Neutrophil (primary cell): ENCODE data around the gene BTAF1.
"Not testable (repeated sequence)": the region's sequence is repeated elsewhere in the genome, so short reads cannot be mapped to it uniquely, and the experiment has no call there.

Experiments
- H3K27ac ChIP-seq: fragments of 200-600 bp; sonication (generic); 2 replicates; pipeline ENCODE4 v1.5.1; 2016; ENCODE audit warnings: mild to moderate bottlenecking, moderate library complexity
- H3K27me3 ChIP-seq: fragments of 200-600 bp; sonication (generic); 2 replicates; pipeline ENCODE4 v1.6.0; 2016; ENCODE audit warnings: mild to moderate bottlenecking
- H3K36me3 ChIP-seq: fragments of 200-600 bp; sonication (generic); 2 replicates; pipeline ENCODE4 v1.5.1; 2017
- H3K4me1 ChIP-seq, 2 experiments: fragments of 200-600 bp in 1 of 2; sonication (generic) in 1 of 2; 1 replicate in 1 of 2; 2 replicates in 1 of 2; pipeline versions ENCODE4 v1.5.1 to v1.6.1; 2013 to 2016; ENCODE audit warnings: low read depth in 1 of 2, low read length in 1 of 2, mild to moderate bottlenecking in 1 of 2, moderate library complexity in 1 of 2; ENCODE audit not compliant: control insufficient read depth in 1 of 2, insufficient read depth in 1 of 2
- H3K4me3 ChIP-seq, 2 experiments: fragments of 200-600 bp in 1 of 2; sonication (generic) in 1 of 2; 1 replicate in 1 of 2; 2 replicates in 1 of 2; pipeline ENCODE4 v1.5.1; 2013 to 2016; ENCODE audit warnings: low read depth in 1 of 2, low read length in 1 of 2, mild to moderate bottlenecking in 1 of 2, moderate library complexity in 1 of 2
- H3K9me3 ChIP-seq: fragments of 200-600 bp; sonication (generic); 2 replicates; pipeline ENCODE4 v1.5.1; 2016
- CTCF ChIP-seq: fragments of 200-600 bp; sonication (generic); IDR thresholded peaks from 2 replicates; pipeline ENCODE4 v1.5.1; 2016; ENCODE audit warnings: antibody characterized with exemption

BTAF1 gene

GRCh38 chr10:91891125-91892001 is 32.2 kb upstream of the BTAF1 start:
- Histone ChIP-seq H3K4me3 (no peak overlapping the region), H3K36me3 (no peaks in the 10 kb centered on the region), H3K27ac (no peak overlapping the region), H3K27me3 (peaks cover 44% of the 10 kb centered on the region), H3K9me3 (no peaks in the 10 kb centered on the region), H3K4me1 (peaks cover 9 to 11% of the 10 kb centered on the region in 2 experiments)
- no peak for TF ChIP-seq CTCF

- no peaks in the 10 kb centered on the region for H3K9me3 ChIP-seq
- peaks cover 0 to under 1% of the 10 kb centered on the region in 2 experiments for H3K4me1 ChIP-seq
Observed at GRCh38 chr10:91893051-91893450, 30.5 kb upstream of the BTAF1 start.

GRCh38 chr10:91894261-91894685 is 29.3 kb upstream of the BTAF1 start:
- peaks cover 14% of the 10 kb centered on the region for H3K27me3 ChIP-seq
- H3K4me3 ChIP-seq, H3K9me3 ChIP-seq, H3K27ac ChIP-seq, H3K36me3 ChIP-seq, H3K4me1 ChIP-seq: not testable (repeated sequence)

More at GRCh38 chr10:91893051-91893450, 30.5 kb upstream of the BTAF1 start:
- H3K4me3 ChIP-seq, result no peak overlapping the region
- TF ChIP-seq CTCF, result no peak
- H3K36me3 ChIP-seq, result no peaks in the 10 kb centered on the region
- peaks cover 27% of the 10 kb centered on the region for H3K27me3 ChIP-seq
- H3K27ac ChIP-seq, result no peak overlapping the region

GRCh38 chr10:91896212-91896756 is 27.3 kb upstream of the BTAF1 start:
- Histone ChIP-seq H3K27me3 (no peaks in the 10 kb centered on the region), H3K27ac (no peak overlapping the region), H3K9me3 (no peaks in the 10 kb centered on the region), H3K4me1 (no peaks in the 10 kb centered on the region), H3K4me3 (no peak overlapping the region), H3K36me3 (no peaks in the 10 kb centered on the region)
- no peak for TF ChIP-seq CTCF

GRCh38 chr10:91897421-91897820 is 26.1 kb upstream of the BTAF1 start:
- Histone ChIP-seq H3K27ac (no peak overlapping the region), H3K36me3 (no peaks in the 10 kb centered on the region), H3K9me3 (no peaks in the 10 kb centered on the region), H3K4me3 (no peak overlapping the region), H3K27me3 (no peaks in the 10 kb centered on the region), H3K4me1 (peaks cover 8 to 10% of the 10 kb centered on the region in 2 experiments)
- no peak for TF ChIP-seq CTCF
